ENCODE measurements around the gene RASA3. TPM values are rescaled to one million over a fixed set of nuclear protein-coding genes. Genes with fewer than 3 reads are reported as not detected.
A peak's percentile ranks its signal among the peaks of the same experiment; 100 is the strongest.

Gene RASA3
- total RNA-seq, 1 donor: 36.1 TPM

GRCh38 chr13:114054264-114054663 is 78.2 kb downstream of the RASA3 start:
- DNase-seq (ENCODE audit: low read depth): no peak
- H3K4me3 ChIP-seq (ENCODE audit: low read depth, low read length): no peak overlapping the region
- TF ChIP-seq CTCF (IDR thresholded peaks at IDR 0.05; ENCODE audit: insufficient read depth, low read length): no peak

- peak; percentile 56 for DNase-seq (ENCODE audit: low read depth)
- TF ChIP-seq CTCF (IDR thresholded peaks at IDR 0.05; ENCODE audit: insufficient read depth, low read length): no peak
- H3K4me3 ChIP-seq (ENCODE audit: low read depth, low read length): no peak overlapping the region
Measured at GRCh38 chr13:114053026-114053425, 79.4 kb downstream of the RASA3 start.

- DNase-seq (ENCODE audit: low read depth): no peak
- no peak overlapping the region for H3K4me3 ChIP-seq (ENCODE audit: low read depth, low read length)
- no peak for TF ChIP-seq CTCF (IDR thresholded peaks at IDR 0.05; ENCODE audit: insufficient read depth, low read length)
Measured at GRCh38 chr13:114050536-114051450, 81.6 kb downstream of the RASA3 start.

- TF ChIP-seq CTCF (IDR thresholded peaks at IDR 0.05; ENCODE audit: insufficient read depth, low read length): no peak
- no peak overlapping the region for H3K4me3 ChIP-seq (ENCODE audit: low read depth, low read length)
- DNase-seq (ENCODE audit: low read depth): no peak
Measured at GRCh38 chr13:114049626-114050101, 82.8 kb downstream of the RASA3 start.

GRCh38 chr13:114049026-114049425 is 83.4 kb downstream of the RASA3 start:
- no peak overlapping the region for H3K4me3 ChIP-seq (ENCODE audit: low read depth, low read length)
- no peak for DNase-seq (ENCODE audit: low read depth)
- no peak for TF ChIP-seq CTCF (IDR thresholded peaks at IDR 0.05; ENCODE audit: insufficient read depth, low read length)

GRCh38 chr13:114048443-114048842 is 84.0 kb downstream of the RASA3 start:
- TF ChIP-seq CTCF (IDR thresholded peaks at IDR 0.05; ENCODE audit: insufficient read depth, low read length): no peak
- DNase-seq (ENCODE audit: low read depth): no peak
- no peak overlapping the region for H3K4me3 ChIP-seq (ENCODE audit: low read depth, low read length)

All from fibroblast of the aortic adventitia (primary cell).